ENCODE measurements around the gene ZNF277.

DNA sequence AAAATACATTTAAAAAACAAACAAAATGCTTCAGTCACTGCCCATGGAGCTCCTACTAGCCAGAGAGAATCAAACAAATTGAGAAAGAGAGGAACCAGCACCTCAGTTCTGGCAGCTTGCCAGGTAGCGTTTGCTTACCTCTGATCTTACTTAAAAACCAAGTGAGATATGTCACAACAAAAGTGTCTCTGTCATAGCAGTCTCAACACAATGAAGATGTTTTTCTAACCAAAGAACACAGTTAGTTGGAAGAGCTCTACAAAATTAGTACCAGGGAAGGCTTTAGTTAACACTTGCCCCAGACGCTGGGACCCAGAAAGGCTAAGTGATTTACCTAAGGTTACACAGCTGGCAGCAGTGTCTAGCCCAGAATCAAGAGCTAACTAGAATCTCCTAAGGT, 3.7 kb upstream of the ZNF277 start:
- TF ChIP-seq, protein P1, sequence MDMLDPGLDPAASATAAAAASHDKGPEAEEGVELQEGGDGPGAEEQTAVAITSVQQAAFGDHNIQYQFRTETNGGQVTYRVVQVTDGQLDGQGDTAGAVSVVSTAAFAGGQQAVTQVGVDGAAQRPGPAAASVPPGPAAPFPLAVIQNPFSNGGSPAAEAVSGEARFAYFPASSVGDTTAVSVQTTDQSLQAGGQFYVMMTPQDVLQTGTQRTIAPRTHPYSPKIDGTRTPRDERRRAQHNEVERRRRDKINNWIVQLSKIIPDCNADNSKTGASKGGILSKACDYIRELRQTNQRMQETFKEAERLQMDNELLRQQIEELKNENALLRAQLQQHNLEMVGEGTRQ (IDR thresholded peaks at IDR 0.05), result no peak
- no peak for TF ChIP-seq POLR2A (IDR thresholded peaks at IDR 0.05; ENCODE audit: low read length)
